ENCODE results near the gene TUG1.

DNA sequence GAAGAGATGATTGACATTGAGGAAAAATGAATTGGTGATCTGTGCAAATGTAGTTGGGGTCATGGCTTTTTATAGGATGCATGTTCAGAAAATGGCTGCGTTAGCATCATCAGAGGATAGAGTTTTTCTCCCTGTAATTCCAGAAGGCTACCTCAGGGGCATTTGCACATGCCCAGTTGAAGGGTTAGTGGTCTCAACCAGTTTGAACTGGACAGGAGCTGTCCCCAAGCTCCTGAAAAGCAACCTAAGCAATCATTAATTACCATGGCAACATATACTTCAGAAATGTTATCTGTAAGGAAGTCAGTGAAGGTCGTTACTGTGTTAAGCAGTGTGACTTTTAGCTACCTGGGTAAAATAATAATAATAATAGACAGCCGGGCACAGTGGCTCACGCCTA lies 29.3 kb downstream of the TUG1 start:
- no peak for TF ChIP-seq POLR2AphosphoS5 (IDR thresholded peaks at IDR 0.05; ENCODE audit: borderline replicate concordance, low read depth, low read length)
- TF ChIP-seq EZH2 (IDR thresholded peaks at IDR 0.05): no peak
- TF ChIP-seq FOXP2 (optimal IDR thresholded peaks at IDR 0.05; ENCODE audit: control extremely low read depth, extremely low read length, insufficient read depth): no peak

All from SK-N-MC (cell line).